ENCODE measurements around the gene RASAL3.

The RASAL3 gene

DNA sequence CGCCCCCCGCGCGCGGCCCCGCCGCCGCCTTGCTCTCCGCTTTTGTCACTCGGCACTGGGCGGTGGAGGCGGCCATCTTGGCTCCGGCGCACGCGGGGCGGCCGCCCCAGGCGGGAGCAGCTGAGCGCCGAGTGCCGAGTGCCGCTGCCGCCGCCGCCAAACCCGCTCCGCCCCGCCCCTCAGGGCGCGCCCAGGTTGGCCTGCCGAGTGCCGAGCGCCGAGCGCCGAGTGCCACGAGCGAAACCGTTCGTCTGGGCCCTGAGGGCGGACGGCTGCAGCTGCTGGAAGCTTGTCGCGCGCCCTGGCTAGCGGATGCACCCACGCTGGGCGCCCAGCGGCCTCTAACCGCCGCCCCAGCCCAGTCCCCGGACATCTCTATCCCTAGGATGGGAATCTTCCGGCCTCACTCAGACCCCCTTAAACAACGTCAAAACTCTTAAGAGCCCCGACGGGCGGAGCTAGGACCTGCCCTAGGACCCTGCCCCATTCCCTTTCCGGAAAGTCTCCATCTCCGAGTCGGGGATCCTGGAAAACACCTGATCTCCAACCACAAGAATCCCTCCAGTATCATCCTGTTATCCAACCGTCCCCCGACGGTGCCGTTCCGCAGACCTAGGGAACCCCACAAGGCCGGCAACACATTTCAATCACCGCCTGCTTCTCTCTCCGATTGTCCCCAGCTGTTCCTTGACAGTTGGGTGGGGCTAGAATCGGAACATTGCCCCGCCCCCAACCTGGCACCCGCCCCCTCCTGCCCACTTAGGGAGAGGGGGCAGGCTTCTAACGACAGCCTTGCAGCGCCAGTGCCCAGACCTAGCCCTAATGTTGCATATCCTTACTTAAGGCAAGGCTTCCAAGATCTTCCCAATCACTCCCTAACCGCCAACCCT is 31.5 kb downstream of the RASAL3 start:
- H3K9ac ChIP-seq (ENCODE audit: insufficient read length, low read depth) = peak overlapping the region; percentile 86
- peak overlapping the region; percentile 89 for H3K4me3 ChIP-seq (ENCODE audit: insufficient read length, low read depth)
- H3K36me3 ChIP-seq (ENCODE audit: insufficient read depth, insufficient read length, low read length) = peaks cover 38% of the 10 kb centered on the region
- H3K4me1 ChIP-seq (ENCODE audit: insufficient read depth, insufficient read length) = peaks cover 29% of the 10 kb centered on the region
- no peak for TF ChIP-seq ZNF274 (IDR thresholded peaks at IDR 0.05; ENCODE audit: low read depth, low read length)
- TF ChIP-seq YY1 (IDR thresholded peaks at IDR 0.05; ENCODE audit: insufficient read depth, insufficient read length) = peak; percentile 83
- no peaks in the 10 kb centered on the region for H3K27me3 ChIP-seq (ENCODE audit: insufficient read depth, insufficient read length)
- peak; percentile 79 for DNase-seq (ENCODE audit: low read depth, low spot score)
- H3K9me3 ChIP-seq (ENCODE audit: insufficient read depth, low read length) = no peaks in the 10 kb centered on the region

DNA sequence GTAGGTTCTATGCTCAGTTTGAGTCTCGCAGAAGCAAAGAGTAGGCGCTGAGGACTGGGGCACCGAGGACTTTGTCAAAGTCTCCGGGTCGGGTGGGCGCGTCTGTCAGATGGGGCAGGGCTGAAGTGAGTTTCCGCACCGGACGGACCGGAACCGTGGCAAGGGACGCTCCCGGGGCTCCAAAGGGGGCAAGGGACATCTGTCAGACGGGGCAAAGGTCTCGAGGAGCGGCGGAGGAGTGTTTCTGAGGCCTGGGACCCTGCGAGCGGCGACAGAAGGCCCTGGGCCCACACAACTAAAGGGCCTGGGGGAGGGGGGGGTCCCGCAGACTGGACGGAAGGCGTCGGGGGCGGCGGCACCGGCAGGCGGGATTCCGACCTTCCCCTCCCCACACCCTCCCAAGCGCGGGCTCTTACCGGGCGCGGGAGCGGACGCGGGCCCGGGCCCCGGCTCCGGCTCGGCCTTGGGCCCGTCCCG is 32.3 kb downstream of the RASAL3 start:
- no peaks in the 10 kb centered on the region for H3K9me3 ChIP-seq (ENCODE audit: insufficient read depth, low read length)
- peaks cover 28% of the 10 kb centered on the region for H3K4me1 ChIP-seq (ENCODE audit: insufficient read depth, insufficient read length)
- peak overlapping the region; percentile 93 for H3K9ac ChIP-seq (ENCODE audit: insufficient read length, low read depth)
- H3K27me3 ChIP-seq (ENCODE audit: insufficient read depth, insufficient read length) = no peaks in the 10 kb centered on the region
- H3K4me3 ChIP-seq (ENCODE audit: insufficient read length, low read depth) = peak overlapping the region; percentile 89
- peaks cover 46% of the 10 kb centered on the region for H3K36me3 ChIP-seq (ENCODE audit: insufficient read depth, insufficient read length, low read length)
- TF ChIP-seq ZNF274 (IDR thresholded peaks at IDR 0.05; ENCODE audit: low read depth, low read length) (no peak), YY1 (IDR thresholded peaks at IDR 0.05; ENCODE audit: insufficient read depth, insufficient read length) (no peak), SUZ12 (IDR thresholded peaks at IDR 0.05; ENCODE audit: extremely low read depth, insufficient read depth, insufficient read length) (no peak)
- no peak for DNase-seq (ENCODE audit: low read depth, low spot score)

DNA sequence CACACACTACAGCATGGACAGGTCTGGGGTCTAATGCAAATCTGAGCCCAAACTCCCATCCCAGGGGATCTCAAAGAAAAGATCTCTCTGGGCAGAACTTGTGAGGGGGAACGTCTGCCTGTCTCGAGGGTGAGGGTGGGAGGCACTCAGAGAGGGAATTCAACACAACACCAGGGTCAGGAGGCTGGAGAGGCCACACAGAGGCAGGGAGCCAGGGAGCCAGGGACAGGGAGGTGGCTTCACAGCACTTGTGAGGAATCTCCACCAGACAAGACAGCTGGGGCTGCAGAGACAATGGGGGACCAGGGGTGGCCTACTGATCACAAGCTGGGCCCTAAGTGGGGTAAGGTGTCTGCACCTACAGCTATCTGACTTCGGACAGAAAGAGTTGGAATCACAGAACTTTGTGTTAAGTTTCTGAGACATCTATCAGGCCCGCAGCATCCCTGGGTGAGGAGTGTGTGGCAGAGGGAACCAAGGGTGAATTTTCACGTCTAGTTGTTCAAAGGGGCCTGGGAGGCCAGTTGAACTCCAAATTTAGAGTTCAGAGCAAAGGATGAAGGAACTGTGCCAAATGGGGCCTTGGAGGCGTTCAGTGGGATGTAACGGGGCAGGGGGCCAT is 32.8 kb downstream of the RASAL3 start:
- H3K4me1 ChIP-seq (ENCODE audit: insufficient read depth, insufficient read length) = peaks cover 25% of the 10 kb centered on the region
- H3K9ac ChIP-seq (ENCODE audit: insufficient read length, low read depth) = peak overlapping the region; percentile 93
- TF ChIP-seq ZNF274 (IDR thresholded peaks at IDR 0.05; ENCODE audit: low read depth, low read length) (no peak), SUZ12 (IDR thresholded peaks at IDR 0.05; ENCODE audit: extremely low read depth, insufficient read depth, insufficient read length) (no peak), YY1 (IDR thresholded peaks at IDR 0.05; ENCODE audit: insufficient read depth, insufficient read length) (no peak)
- DNase-seq (ENCODE audit: low read depth, low spot score) = no peak
- peak overlapping the region; percentile 89 for H3K4me3 ChIP-seq (ENCODE audit: insufficient read length, low read depth)
- H3K27me3 ChIP-seq (ENCODE audit: insufficient read depth, insufficient read length) = no peaks in the 10 kb centered on the region
- no peaks in the 10 kb centered on the region for H3K9me3 ChIP-seq (ENCODE audit: insufficient read depth, low read length)
- peaks cover 51% of the 10 kb centered on the region for H3K36me3 ChIP-seq (ENCODE audit: insufficient read depth, insufficient read length, low read length)

DNA sequence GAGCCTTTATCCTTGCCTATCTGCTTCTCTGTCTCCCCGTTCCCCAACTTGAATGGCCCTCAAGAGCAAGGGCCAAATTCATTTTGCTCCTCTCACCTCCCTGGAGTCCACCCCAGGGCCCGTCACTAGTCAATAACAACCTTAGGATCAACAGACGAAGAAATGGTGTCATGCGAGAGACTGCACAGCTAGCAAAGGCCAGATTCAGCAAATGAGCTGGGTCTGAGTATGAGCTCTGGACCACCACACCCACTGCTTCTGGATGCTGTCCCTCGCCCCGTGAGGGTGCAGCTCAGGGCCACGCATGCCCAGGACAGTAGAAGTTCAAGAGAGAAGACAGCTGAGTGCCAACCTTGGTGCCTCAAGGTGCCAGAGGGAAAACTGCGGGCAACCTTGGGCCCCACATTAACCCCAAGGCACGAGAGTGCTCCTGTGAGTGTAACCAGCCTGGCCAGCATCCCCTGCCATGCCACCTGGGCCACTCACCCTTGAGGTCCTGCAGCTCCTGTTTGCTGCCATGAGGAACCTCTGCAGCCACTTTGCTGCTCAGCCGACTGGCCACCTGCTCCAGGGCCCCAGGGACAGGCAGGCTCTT is 33.7 kb downstream of the RASAL3 start:
- peak overlapping the region; percentile 51 for H3K9ac ChIP-seq (ENCODE audit: insufficient read length, low read depth)
- H3K36me3 ChIP-seq (ENCODE audit: insufficient read depth, insufficient read length, low read length) = peaks cover 59% of the 10 kb centered on the region
- no peak overlapping the region for H3K4me3 ChIP-seq (ENCODE audit: insufficient read length, low read depth)

DNA sequence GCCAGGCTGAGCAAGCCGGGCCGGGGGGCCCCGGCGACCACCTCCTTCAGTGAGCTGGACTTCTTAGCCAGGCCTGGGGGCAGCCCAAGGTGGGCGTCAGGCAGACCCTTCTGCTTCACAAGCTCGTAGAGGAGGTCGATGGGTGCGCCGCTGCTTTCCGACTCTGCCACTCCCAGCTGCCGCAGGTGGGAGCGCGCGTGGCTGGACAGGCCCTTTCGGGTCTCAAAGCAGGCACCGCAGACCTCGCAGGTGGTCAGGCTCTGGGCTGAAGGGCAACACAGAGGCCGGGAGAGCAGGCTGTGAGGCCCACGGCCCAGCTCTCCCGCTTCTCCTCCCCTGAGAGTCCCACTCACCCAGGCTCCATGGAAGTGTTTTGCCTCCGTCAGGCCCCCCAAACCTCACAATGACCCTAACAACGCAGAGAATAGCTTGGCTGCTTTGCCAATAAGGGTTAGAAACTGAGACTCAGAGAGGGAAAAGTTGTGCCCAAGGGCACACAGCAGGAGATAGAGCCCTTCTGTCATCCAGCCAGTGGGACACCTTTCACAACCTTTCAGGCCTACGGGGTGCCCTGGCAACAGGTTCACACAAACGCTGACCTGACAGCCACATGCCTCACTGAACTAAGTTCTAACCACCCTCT is 34.4 kb downstream of the RASAL3 start:
- Histone ChIP-seq H3K36me3 (ENCODE audit: insufficient read depth, insufficient read length, low read length) (peaks cover 65% of the 10 kb centered on the region), H3K9me3 (ENCODE audit: insufficient read depth, low read length) (no peaks in the 10 kb centered on the region), H3K4me3 (ENCODE audit: insufficient read length, low read depth) (no peak overlapping the region), H3K9ac (ENCODE audit: insufficient read length, low read depth) (peak overlapping the region; percentile 36), H3K27me3 (ENCODE audit: insufficient read depth, insufficient read length) (no peaks in the 10 kb centered on the region), H3K4me1 (ENCODE audit: insufficient read depth, insufficient read length) (peaks cover 19% of the 10 kb centered on the region)
- no peak for DNase-seq (ENCODE audit: low read depth, low spot score)
- TF ChIP-seq ZNF274 (IDR thresholded peaks at IDR 0.05; ENCODE audit: low read depth, low read length) (no peak), SUZ12 (IDR thresholded peaks at IDR 0.05; ENCODE audit: extremely low read depth, insufficient read depth, insufficient read length) (no peak), YY1 (IDR thresholded peaks at IDR 0.05; ENCODE audit: insufficient read depth, insufficient read length) (no peak)

More for the DNA sequence above, 33.7 kb downstream of the RASAL3 start:
- H3K27me3 ChIP-seq (ENCODE audit: insufficient read depth, insufficient read length) = no peaks in the 10 kb centered on the region
- TF ChIP-seq SUZ12 (IDR thresholded peaks at IDR 0.05; ENCODE audit: extremely low read depth, insufficient read depth, insufficient read length) (no peak), ZNF274 (IDR thresholded peaks at IDR 0.05; ENCODE audit: low read depth, low read length) (no peak), YY1 (IDR thresholded peaks at IDR 0.05; ENCODE audit: insufficient read depth, insufficient read length) (no peak)
- H3K9me3 ChIP-seq (ENCODE audit: insufficient read depth, low read length) = no peaks in the 10 kb centered on the region
- H3K4me1 ChIP-seq (ENCODE audit: insufficient read depth, insufficient read length) = peaks cover 19% of the 10 kb centered on the region
- no peak for DNase-seq (ENCODE audit: low read depth, low spot score)

DNA sequence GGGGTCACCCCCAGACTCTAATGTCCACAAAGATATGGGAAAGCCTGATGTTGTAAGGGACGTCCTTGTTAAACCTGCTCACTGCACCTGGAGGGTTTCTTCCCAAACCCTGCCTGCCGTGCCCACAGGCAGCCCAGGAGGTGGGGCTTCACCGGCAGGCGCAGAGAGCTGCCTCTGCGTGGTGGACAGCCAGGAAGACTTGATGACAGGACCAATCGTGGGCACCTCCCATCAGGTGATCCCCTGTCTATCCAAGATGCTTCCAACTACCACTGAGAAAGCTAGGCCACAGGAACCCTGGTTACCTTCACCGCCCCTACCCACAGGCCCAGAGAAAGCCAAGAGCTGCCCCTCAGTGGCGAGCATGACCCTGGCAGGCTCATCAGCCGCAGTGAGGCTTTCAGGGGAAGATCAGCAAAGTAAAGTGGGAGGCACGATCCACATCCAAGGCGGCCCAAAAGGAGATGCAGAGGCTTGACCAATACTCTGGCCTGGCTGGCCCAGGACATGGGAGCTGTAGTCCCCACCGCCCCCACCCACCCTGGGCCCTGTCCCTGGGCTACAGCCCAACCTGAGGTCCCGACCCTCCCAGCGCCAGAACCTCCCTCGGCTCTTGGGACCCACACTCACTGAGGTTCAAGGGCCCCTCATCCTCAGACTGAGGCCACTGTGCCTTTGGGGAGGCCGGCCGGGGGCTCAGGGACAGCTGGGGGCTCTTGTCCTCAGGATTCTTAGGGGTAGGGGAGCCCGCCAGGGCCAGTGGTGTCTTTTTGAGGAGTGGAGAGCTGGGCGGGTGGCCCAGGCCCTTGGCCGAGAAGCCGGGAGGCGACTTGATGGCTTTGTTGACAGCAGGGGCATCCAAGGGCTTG is 35.2 kb downstream of the RASAL3 start:
- H3K9ac ChIP-seq (ENCODE audit: insufficient read length, low read depth) = peak overlapping the region; percentile 42
- no peak overlapping the region for H3K4me3 ChIP-seq (ENCODE audit: insufficient read length, low read depth)
- no peaks in the 10 kb centered on the region for H3K27me3 ChIP-seq (ENCODE audit: insufficient read depth, insufficient read length)
- H3K4me1 ChIP-seq (ENCODE audit: insufficient read depth, insufficient read length) = peaks cover 19% of the 10 kb centered on the region
- no peak for DNase-seq (ENCODE audit: low read depth, low spot score)
- peaks cover 1% of the 10 kb centered on the region; the same call in 1 of the 2 replicates for H3K9me3 ChIP-seq (ENCODE audit: insufficient read depth, low read length)
- peaks cover 73% of the 10 kb centered on the region for H3K36me3 ChIP-seq (ENCODE audit: insufficient read depth, insufficient read length, low read length)
- TF ChIP-seq ZNF274 (IDR thresholded peaks at IDR 0.05; ENCODE audit: low read depth, low read length) = no peak
- no peak for TF ChIP-seq YY1 (IDR thresholded peaks at IDR 0.05; ENCODE audit: insufficient read depth, insufficient read length)
- no peak for TF ChIP-seq SUZ12 (IDR thresholded peaks at IDR 0.05; ENCODE audit: extremely low read depth, insufficient read depth, insufficient read length)
